GM20000 (cell line): ENCODE data around the gene RPN1.
"Not testable (repeated sequence)": the region's sequence is repeated elsewhere in the genome, so short reads cannot be mapped to it uniquely, and the experiment has no call there.

Source experiments
- DNase-seq: peaks from one replicate; pipeline ENCODE4 v3.0.0; 2012; ENCODE audit warnings: low spot score
- TF ChIP-seq, protein P1 (sequence below): IDR thresholded peaks from 2 replicates; pipeline ENCODE4 v1.5.1; 2012; ENCODE audit warnings: mild to moderate bottlenecking, control low read depth; ENCODE audit errors: extremely low read depth, missing control alignments

RPN1 gene

DNA sequence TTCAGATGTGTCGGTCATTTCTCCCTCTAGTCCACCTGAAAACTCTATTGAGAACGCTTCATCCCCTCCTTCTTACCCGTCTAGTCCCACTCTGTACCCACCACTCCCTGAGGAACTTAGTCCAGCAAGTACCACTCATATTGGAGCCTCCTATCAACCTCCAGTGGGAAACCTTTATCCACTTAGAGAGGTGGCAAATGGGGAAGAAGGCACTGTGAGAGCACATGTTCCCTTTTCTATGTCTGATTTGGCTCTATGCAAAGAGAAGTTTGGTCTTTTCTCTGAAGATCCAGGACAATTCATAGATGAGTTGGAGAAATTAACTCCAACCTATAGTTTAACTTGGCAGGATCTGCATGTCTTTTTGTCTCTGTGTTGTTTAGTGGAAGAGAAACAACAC, 17.0 kb upstream of the RPN1 start:
- DNase-seq: no peak
- TF ChIP-seq, protein P1, sequence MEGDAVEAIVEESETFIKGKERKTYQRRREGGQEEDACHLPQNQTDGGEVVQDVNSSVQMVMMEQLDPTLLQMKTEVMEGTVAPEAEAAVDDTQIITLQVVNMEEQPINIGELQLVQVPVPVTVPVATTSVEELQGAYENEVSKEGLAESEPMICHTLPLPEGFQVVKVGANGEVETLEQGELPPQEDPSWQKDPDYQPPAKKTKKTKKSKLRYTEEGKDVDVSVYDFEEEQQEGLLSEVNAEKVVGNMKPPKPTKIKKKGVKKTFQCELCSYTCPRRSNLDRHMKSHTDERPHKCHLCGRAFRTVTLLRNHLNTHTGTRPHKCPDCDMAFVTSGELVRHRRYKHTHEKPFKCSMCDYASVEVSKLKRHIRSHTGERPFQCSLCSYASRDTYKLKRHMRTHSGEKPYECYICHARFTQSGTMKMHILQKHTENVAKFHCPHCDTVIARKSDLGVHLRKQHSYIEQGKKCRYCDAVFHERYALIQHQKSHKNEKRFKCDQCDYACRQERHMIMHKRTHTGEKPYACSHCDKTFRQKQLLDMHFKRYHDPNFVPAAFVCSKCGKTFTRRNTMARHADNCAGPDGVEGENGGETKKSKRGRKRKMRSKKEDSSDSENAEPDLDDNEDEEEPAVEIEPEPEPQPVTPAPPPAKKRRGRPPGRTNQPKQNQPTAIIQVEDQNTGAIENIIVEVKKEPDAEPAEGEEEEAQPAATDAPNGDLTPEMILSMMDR: no peak

GRCh38 chr3:128665362-128666021, 14.9 kb upstream of the RPN1 start:
- DNase-seq: no peak
- TF ChIP-seq, protein P1: no peak

GRCh38 chr3:128663151-128663550, 12.5 kb upstream of the RPN1 start:
- TF ChIP-seq, protein P1: no peak
- DNase-seq: no peak

GRCh38 chr3:128655531-128655930, 4.9 kb upstream of the RPN1 start:
- DNase-seq: no peak
- TF ChIP-seq, protein P1: no peak

DNA sequence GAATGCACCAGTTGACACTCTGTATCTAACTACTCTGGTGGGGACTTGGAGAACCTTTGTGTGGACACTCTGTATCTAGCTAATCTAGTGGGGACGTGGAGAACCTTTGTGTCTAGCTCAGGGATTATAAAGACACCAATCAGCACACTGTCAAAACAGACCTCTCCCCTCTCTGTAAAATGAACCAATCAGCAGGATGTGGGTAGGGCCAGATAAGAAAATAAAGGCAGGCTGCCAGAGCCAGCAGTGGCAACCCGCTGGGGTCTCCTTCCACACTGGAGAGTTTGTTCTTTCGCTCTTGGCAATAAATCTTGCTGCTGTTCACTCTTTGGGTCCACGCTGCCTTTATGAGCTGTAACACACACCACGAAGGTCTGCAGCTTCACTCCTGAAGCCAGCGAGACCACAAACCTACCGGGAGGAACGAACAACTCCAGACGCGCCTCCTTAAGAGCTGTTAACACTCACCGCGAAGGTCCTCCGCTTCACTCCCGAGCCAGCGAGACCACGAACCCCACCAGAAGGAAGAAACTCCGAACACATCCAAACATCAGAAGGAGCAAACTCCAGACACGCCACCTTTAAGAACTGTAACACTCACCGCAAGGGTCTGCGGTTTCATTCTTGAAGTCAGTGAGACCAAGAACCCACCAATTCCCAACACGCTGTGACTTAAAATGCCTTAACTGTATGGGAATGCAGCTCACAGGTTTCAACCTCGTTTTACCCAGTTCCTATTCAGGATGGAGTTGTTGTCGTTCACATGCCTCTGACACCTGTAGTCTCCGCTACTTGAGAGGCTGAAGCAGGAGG, 3.6 kb upstream of the RPN1 start:
- not testable (repeated sequence) for DNase-seq

DNA sequence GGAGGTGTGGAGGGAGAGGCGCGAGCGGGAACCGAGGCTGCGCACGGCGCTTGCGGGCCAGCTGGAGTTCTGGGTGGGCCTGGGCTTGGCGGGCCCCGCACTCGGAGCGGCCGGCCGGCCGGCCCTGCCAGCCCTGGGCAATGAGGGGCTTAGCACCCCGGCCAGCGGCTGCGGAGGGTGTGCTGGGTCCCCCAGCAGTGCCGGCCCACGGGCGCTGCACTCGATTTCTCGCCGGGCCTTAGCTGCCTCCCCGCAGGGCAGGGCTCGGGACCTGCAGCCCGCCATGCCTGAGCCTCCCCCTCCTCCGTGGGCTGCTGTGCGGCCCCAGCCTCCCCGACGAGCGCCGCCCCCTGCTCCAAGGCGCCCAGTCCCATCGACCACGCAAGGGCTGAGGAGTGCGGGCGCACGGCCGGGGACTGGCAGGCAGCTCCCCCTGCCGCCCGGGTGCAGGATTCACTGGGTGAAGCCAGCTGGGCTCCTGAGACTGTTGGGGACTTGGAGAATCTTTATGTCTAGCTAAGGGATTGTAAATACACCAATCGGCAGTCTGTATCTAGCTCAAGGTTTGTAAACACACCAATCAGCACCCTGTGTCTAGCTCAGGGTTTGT, 2.9 kb upstream of the RPN1 start:
- TF ChIP-seq, protein P1: peak; percentile 7
- not testable (repeated sequence) for DNase-seq

DNA sequence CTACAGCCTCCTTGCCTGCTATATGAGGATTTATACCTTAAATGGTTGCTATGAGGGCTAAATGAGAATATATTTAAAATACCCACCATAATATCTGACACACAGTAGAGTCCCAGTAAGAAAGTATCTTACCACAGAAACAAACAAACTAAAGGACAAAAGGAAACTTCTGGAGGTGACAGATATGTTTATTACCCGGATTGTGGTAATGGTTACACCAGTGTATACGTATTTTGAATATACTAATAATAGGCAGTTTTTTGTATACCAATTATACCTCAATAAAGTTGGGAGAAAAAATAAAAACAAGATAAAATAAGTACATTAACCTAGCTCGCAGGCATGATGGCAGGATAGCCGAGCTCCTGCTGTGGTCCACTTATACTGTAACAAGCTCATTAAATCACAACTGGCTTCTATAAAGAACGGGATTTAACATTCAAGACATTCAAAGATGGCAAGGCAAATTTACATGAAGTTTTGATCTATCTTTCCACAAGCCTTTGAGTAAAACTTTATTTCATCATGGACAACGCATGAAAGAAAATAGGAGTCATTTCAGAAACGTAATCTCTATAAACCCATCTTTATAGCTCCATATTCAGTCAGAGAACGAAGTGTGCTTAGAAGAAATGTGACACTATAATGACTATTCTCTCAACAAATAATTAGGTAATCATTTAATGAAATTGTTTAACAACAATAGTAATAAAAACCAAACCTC, 1.5 kb downstream of the RPN1 start:
- TF ChIP-seq, protein P1: no peak
- no peak for DNase-seq
